ACC112 (cell line): ENCODE results near the gene TKFC.

ENCODE experiments used
- H2AFZ ChIP-seq: fragments of 200-600 bp; sonication (generic); one replicate; pipeline ENCODE4 v1.6.0; 2017; ENCODE audit warnings: antibody characterized with exemption, low read length; ENCODE audit not compliant: unreplicated experiment
- H3K27ac ChIP-seq: fragments of 200-600 bp; sonication (generic); 2 replicates; pipeline ENCODE4 v1.5.1; 2014; ENCODE audit warnings: low read depth, mild to moderate bottlenecking, antibody characterized with exemption, low read length, moderate library complexity
- H3K27me3 ChIP-seq: fragments of 200-600 bp; sonication (generic); 2 replicates; pipeline ENCODE4 v1.6.1; 2014; ENCODE audit warnings: mild to moderate bottlenecking, antibody characterized with exemption, low read length, moderate library complexity, mixed read lengths; ENCODE audit not compliant: insufficient read depth
- H3K36me3 ChIP-seq: fragments of 200-600 bp; sonication (generic); 2 replicates; pipeline ENCODE4 v1.6.1; 2016; ENCODE audit warnings: mild to moderate bottlenecking, antibody characterized with exemption, low read length, moderate library complexity, mixed read lengths; ENCODE audit not compliant: insufficient read depth
- H3K4me1 ChIP-seq: fragments of 200-600 bp; sonication (generic); one replicate; pipeline ENCODE4 v1.6.1; 2016; ENCODE audit warnings: low read length, mixed read lengths; ENCODE audit not compliant: insufficient read depth, unreplicated experiment, control insufficient read depth
- H3K4me3 ChIP-seq: fragments of 200-600 bp; sonication (generic); 2 replicates; pipeline ENCODE4 v1.5.1; 2014; ENCODE audit warnings: mild to moderate bottlenecking, low read depth, low read length
- H3K79me2 ChIP-seq: fragments of 200-600 bp; sonication (generic); one replicate; pipeline ENCODE4 v1.6.0; 2016; ENCODE audit warnings: low read length; ENCODE audit not compliant: control insufficient read depth, unreplicated experiment, insufficient read depth

The TKFC gene

DNA sequence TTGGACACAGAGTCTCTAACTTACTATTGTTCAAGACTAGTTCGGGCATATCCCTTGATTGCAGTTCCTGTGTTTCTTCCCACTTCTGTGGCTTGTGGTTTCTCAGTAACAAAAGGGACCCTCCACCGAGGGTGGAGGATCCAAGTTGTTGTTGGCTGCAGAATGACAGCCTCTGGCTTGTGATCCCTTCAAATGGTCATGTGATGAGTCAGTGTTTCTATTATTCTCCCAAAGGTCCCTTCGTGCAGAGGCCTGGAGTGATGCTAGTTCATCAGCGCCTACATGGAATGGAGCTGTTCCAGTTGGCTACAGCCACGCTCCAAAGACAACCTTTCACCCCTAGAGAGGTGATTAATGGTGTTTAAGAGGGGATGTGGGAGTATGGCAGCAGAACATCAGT, 35.3 kb upstream of the TKFC start:
- H3K4me1 ChIP-seq = peaks cover 32% of the 10 kb centered on the region
- H2AFZ ChIP-seq = no peak overlapping the region
- no peaks in the 10 kb centered on the region for H3K27me3 ChIP-seq
- H3K36me3 ChIP-seq = peaks cover 32% of the 10 kb centered on the region; the same call in 1 of the 2 replicates
- 0 out of 2 replicates have a peak overlapping the region, but pooled peaks have one; percentile 7 for H3K4me3 ChIP-seq
- H3K27ac ChIP-seq = peak overlapping the region; percentile 84
- no peaks in the 10 kb centered on the region for H3K79me2 ChIP-seq

- Histone ChIP-seq H3K4me1 (peaks cover 28% of the 10 kb centered on the region), H3K79me2 (no peaks in the 10 kb centered on the region), H3K36me3 (peaks cover 34% of the 10 kb centered on the region; the same call in 1 of the 2 replicates), H3K27me3 (no peaks in the 10 kb centered on the region), H2AFZ (no peak overlapping the region), H3K4me3 (no peak overlapping the region), H3K27ac (peak overlapping the region; percentile 84)
These were observed 34.3 kb upstream of the TKFC start for GRCh38 chr11:61298663-61299244.

GRCh38 chr11:61302550-61302949, 30.5 kb upstream of the TKFC start:
- Histone ChIP-seq H3K79me2 (no peaks in the 10 kb centered on the region), H3K27me3 (no peaks in the 10 kb centered on the region), H3K4me1 (peaks cover 17% of the 10 kb centered on the region), H3K36me3 (peaks cover 38% of the 10 kb centered on the region; the same call in 1 of the 2 replicates), H2AFZ (no peak overlapping the region), H3K27ac (no peak overlapping the region), H3K4me3 (no peak overlapping the region)

GRCh38 chr11:61303725-61304124, 29.3 kb upstream of the TKFC start:
- Histone ChIP-seq H2AFZ (no peak overlapping the region), H3K79me2 (no peaks in the 10 kb centered on the region), H3K36me3 (peaks cover 45% of the 10 kb centered on the region; the same call in 1 of the 2 replicates), H3K4me1 (peaks cover 6% of the 10 kb centered on the region), H3K27ac (no peak overlapping the region), H3K4me3 (no peak overlapping the region), H3K27me3 (no peaks in the 10 kb centered on the region)

DNA sequence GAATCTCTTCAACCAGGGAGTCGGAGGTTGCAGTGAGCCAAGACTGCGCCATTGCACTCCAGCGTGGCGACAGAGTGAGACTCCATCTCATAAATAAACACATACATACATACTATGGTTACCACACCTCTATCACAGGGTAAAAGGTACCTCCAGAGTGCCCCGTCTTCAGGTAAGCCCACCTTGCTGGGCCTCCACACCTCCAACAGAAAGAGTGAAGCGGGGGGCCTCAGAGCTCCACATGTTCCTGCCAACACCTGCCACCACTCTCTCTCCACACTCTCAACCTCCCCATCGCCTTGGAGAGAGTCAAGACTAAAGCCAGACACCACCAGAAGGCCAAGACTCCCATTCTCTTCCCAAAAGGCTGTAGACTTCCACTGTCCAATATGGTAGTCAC, 27.6 kb upstream of the TKFC start:
- H3K4me3 ChIP-seq = no peak overlapping the region
- H3K27me3 ChIP-seq = no peaks in the 10 kb centered on the region
- no peaks in the 10 kb centered on the region for H3K79me2 ChIP-seq
- no peak overlapping the region for H2AFZ ChIP-seq
- peaks cover 50% of the 10 kb centered on the region; the same call in 1 of the 2 replicates for H3K36me3 ChIP-seq
- no peaks in the 10 kb centered on the region for H3K4me1 ChIP-seq
- no peak overlapping the region for H3K27ac ChIP-seq

DNA sequence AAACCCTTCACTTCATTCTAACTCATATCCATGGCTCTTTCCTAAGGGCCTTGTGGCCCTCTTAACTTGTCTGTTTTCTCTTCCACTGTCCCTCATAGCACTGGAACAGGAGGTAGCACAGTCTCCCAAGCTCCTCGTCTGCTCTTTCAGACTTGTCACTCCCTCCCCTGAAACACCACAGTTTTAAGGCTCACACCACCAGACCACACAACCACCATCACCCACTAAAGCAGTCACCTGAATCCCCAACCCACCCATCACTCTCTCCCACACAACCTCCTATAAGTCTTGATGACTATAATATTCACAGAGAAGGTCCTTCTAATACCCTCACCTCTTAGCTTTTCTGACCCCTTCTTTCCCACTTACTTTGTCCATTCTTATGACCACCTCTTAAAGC, 26.8 kb upstream of the TKFC start:
- no peak overlapping the region for H3K4me3 ChIP-seq
- no peak overlapping the region for H2AFZ ChIP-seq
- peaks cover 47% of the 10 kb centered on the region; the same call in 1 of the 2 replicates for H3K36me3 ChIP-seq
- H3K4me1 ChIP-seq = no peaks in the 10 kb centered on the region
- H3K79me2 ChIP-seq = no peaks in the 10 kb centered on the region
- no peak overlapping the region for H3K27ac ChIP-seq
- H3K27me3 ChIP-seq = no peaks in the 10 kb centered on the region

DNA sequence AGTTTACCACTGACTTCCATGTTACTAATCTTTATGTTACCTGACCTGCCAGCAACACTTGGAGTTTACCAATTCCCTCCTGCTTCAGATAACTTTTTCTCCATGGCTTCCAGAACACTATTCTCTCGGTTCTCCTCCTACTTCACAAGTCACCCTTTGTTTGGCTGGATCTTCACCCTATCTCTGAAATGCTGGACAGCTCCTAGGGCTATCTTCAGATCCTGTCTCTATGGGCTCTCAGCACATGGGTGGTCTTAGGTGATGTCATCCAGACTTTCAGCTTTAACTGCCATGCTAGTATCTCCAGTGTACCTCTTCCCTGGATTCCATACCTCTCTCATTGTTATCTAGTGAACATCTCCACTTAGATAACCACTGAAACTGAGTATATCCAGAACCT, 25.7 kb upstream of the TKFC start:
- Histone ChIP-seq H3K4me1 (no peaks in the 10 kb centered on the region), H3K79me2 (no peaks in the 10 kb centered on the region), H3K4me3 (no peak overlapping the region), H2AFZ (no peak overlapping the region), H3K27me3 (no peaks in the 10 kb centered on the region), H3K27ac (no peak overlapping the region), H3K36me3 (peaks cover 43% of the 10 kb centered on the region; the same call in 1 of the 2 replicates)

GRCh38 chr11:61309141-61309540, 23.9 kb upstream of the TKFC start:
- Histone ChIP-seq H3K4me1 (no peaks in the 10 kb centered on the region), H3K27me3 (no peaks in the 10 kb centered on the region), H3K4me3 (no peak overlapping the region), H3K79me2 (no peaks in the 10 kb centered on the region), H2AFZ (no peak overlapping the region), H3K27ac (no peak overlapping the region), H3K36me3 (peaks cover 47% of the 10 kb centered on the region; the same call in 1 of the 2 replicates)

GRCh38 chr11:61309739-61310138, 23.3 kb upstream of the TKFC start:
- H3K27me3 ChIP-seq = no peaks in the 10 kb centered on the region
- no peak overlapping the region for H3K4me3 ChIP-seq
- H3K36me3 ChIP-seq = peaks cover 51% of the 10 kb centered on the region
- no peaks in the 10 kb centered on the region for H3K4me1 ChIP-seq
- no peaks in the 10 kb centered on the region for H3K79me2 ChIP-seq
- no peak overlapping the region for H3K27ac ChIP-seq
- no peak overlapping the region for H2AFZ ChIP-seq

GRCh38 chr11:61310749-61311148, 22.3 kb upstream of the TKFC start:
- no peak overlapping the region for H2AFZ ChIP-seq
- no peak overlapping the region for H3K4me3 ChIP-seq
- peaks cover 57% of the 10 kb centered on the region for H3K36me3 ChIP-seq
- no peak overlapping the region for H3K27ac ChIP-seq
- no peaks in the 10 kb centered on the region for H3K27me3 ChIP-seq
- H3K4me1 ChIP-seq = no peaks in the 10 kb centered on the region
- no peaks in the 10 kb centered on the region for H3K79me2 ChIP-seq

GRCh38 chr11:61315260-61315659, 17.8 kb upstream of the TKFC start:
- Histone ChIP-seq H3K27me3 (no peaks in the 10 kb centered on the region), H3K4me3 (no peak overlapping the region), H3K4me1 (no peaks in the 10 kb centered on the region), H3K36me3 (peaks cover 39% of the 10 kb centered on the region), H3K79me2 (no peaks in the 10 kb centered on the region), H3K27ac (no peak overlapping the region), H2AFZ (no peak overlapping the region)
